ENCODE data around the gene CADPS2. TPM values are rescaled to one million over a fixed set of nuclear protein-coding genes. Genes with fewer than 3 reads are reported as not detected.

The CADPS2 gene
- total and polyA plus RNA-seq, 2 donors (not counting 1 experiment from before 2014, with no cell fraction given) = 11.5 to 32.2 TPM

DNA sequence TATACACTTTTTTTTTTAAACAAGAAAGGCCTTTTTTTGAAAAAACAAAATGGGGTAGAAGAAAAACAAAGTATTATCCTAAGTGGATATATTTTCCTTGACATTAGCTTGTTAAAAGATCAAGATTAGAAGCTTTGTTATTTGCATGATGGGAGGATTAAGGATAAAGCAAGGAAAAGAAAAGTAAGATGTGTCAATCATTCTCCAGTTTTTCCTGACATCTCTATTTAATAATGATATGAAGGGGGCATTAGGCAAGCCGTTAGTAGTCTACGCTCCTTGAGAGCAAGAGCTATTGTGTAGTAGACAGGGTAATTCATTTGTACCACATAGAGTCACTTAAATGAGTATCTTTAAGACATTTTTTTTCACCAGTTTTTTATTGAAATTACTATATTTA, 324.9 kb downstream of the CADPS2 start:
- H3K27me3 ChIP-seq (ENCODE audit: control insufficient read depth, insufficient read depth, low read length) = no peaks in the 10 kb centered on the region
- H3K4me3 ChIP-seq (replicated peaks in 1 of 4; ENCODE audit: control extremely low read depth in 1 of 4, insufficient read depth in 1 of 4, low read depth in 3 of 4, low read length in 4 of 4) = no peak overlapping the region
- no peaks in the 10 kb centered on the region for H3K79me2 ChIP-seq (ENCODE audit: control insufficient read depth, insufficient read depth, low read length)
- DNase-seq (ENCODE audit: low read depth in 2 of 2) = no peak
- no peaks in the 10 kb centered on the region for H3K4me1 ChIP-seq (ENCODE audit: control insufficient read depth, extremely low read depth, insufficient read depth, low read length)
- no peaks in the 10 kb centered on the region for H4K20me1 ChIP-seq (ENCODE audit: control insufficient read depth, extremely low read depth, insufficient read depth, low read length)
- no peak overlapping the region for H3K27ac ChIP-seq (ENCODE audit: insufficient read depth, low read length)
- H3K9me3 ChIP-seq (ENCODE audit: control insufficient read depth, insufficient read depth, low read depth, low read length) = no peaks in the 10 kb centered on the region
- H3K36me3 ChIP-seq (ENCODE audit: control insufficient read depth, insufficient read depth, low read length) = no peaks in the 10 kb centered on the region
- no peak overlapping the region for H3K4me2 ChIP-seq (ENCODE audit: extremely low read depth, insufficient read depth, low read length)
- no peak for TF ChIP-seq EZH2 (IDR thresholded peaks at IDR 0.05; ENCODE audit: low read length, missing control alignments)
- TF ChIP-seq, protein P1, sequence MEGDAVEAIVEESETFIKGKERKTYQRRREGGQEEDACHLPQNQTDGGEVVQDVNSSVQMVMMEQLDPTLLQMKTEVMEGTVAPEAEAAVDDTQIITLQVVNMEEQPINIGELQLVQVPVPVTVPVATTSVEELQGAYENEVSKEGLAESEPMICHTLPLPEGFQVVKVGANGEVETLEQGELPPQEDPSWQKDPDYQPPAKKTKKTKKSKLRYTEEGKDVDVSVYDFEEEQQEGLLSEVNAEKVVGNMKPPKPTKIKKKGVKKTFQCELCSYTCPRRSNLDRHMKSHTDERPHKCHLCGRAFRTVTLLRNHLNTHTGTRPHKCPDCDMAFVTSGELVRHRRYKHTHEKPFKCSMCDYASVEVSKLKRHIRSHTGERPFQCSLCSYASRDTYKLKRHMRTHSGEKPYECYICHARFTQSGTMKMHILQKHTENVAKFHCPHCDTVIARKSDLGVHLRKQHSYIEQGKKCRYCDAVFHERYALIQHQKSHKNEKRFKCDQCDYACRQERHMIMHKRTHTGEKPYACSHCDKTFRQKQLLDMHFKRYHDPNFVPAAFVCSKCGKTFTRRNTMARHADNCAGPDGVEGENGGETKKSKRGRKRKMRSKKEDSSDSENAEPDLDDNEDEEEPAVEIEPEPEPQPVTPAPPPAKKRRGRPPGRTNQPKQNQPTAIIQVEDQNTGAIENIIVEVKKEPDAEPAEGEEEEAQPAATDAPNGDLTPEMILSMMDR (conservative IDR thresholded peaks at IDR 0.05 in 1 of 2, IDR thresholded peaks at IDR 0.05 in 1 of 2; ENCODE audit: low read depth in 1 of 2, low read length in 2 of 2) = no peak
- no peak overlapping the region for H3K9ac ChIP-seq (ENCODE audit: insufficient read depth, low read length)
- H2AFZ ChIP-seq (ENCODE audit: low read length) = no peak overlapping the region

DNA sequence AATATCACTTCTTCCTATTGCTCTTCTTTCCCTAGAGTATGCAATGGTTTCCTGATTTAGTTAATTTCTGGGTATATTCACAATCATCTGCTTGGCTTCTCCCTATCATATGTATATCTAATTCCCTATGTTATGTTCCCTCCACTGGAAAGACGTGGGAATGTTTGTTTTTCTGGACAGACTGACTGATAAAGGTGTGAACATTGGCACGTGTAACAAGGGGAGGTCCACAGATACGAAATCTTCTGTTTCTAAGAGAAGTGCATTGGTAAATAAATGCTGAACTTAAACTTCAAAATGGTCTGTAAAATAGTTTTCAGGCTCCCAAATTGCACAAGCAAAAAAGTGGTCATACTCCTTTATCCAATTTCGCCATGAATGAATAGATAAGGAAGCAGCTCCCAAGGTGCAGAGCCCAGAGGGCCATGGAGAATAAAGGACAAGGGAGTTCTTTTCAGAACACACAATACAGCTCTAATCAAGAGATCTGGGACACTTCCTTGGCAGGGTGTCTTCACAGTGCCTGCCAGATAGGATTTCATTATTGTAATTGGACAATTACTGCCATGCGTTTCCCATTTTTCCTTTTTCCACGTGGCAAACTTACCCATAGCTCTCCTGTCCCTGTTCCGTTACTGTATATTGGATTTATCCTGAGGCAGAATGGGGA, 329.3 kb downstream of the CADPS2 start:
- H2AFZ ChIP-seq (ENCODE audit: low read length) = no peak overlapping the region
- H3K4me2 ChIP-seq (ENCODE audit: extremely low read depth, insufficient read depth, low read length) = no peak overlapping the region
- H3K79me2 ChIP-seq (ENCODE audit: control insufficient read depth, insufficient read depth, low read length) = no peaks in the 10 kb centered on the region
- no peaks in the 10 kb centered on the region for H4K20me1 ChIP-seq (ENCODE audit: control insufficient read depth, extremely low read depth, insufficient read depth, low read length)
- no peaks in the 10 kb centered on the region for H3K4me1 ChIP-seq (ENCODE audit: control insufficient read depth, extremely low read depth, insufficient read depth, low read length)
- no peak overlapping the region for H3K9ac ChIP-seq (ENCODE audit: insufficient read depth, low read length)
- DNase-seq (ENCODE audit: low read depth in 2 of 2) = no peak
- no peaks in the 10 kb centered on the region for H3K9me3 ChIP-seq (ENCODE audit: control insufficient read depth, insufficient read depth, low read depth, low read length)
- H3K36me3 ChIP-seq (ENCODE audit: control insufficient read depth, insufficient read depth, low read length) = no peaks in the 10 kb centered on the region
- H3K4me3 ChIP-seq (replicated peaks in 1 of 4; ENCODE audit: control extremely low read depth in 1 of 4, insufficient read depth in 1 of 4, low read depth in 3 of 4, low read length in 4 of 4) = no peak overlapping the region
- no peaks in the 10 kb centered on the region for H3K27me3 ChIP-seq (ENCODE audit: control insufficient read depth, insufficient read depth, low read length)
- TF ChIP-seq EZH2 (IDR thresholded peaks at IDR 0.05; ENCODE audit: low read length, missing control alignments) = no peak
- TF ChIP-seq, protein P1 (conservative IDR thresholded peaks at IDR 0.05 in 1 of 2, IDR thresholded peaks at IDR 0.05 in 1 of 2; ENCODE audit: low read depth in 1 of 2, low read length in 2 of 2) = no peak
- no peak overlapping the region for H3K27ac ChIP-seq (ENCODE audit: insufficient read depth, low read length)

DNA sequence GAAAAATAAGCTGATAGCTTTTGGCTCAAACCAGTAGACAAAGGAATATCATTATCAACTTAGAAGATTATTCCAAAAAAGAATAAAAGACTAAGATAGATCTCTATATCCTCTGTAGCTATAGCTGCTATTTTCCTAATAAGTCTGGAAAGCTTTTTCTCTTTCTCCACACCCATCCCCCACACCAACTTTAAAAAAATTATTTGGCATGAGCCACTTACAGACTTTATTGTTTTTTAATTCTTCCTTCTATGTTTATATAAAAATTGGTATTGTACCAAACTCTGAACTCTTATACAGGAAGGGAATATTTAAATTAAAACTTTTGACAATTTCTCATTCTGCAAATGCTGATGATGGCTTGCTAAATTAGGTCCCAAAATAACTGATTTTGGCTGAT, 330.0 kb downstream of the CADPS2 start:
- Histone ChIP-seq H3K36me3 (ENCODE audit: control insufficient read depth, insufficient read depth, low read length) (no peaks in the 10 kb centered on the region), H3K27ac (ENCODE audit: insufficient read depth, low read length) (no peak overlapping the region), H3K27me3 (ENCODE audit: control insufficient read depth, insufficient read depth, low read length) (no peaks in the 10 kb centered on the region), H4K20me1 (ENCODE audit: control insufficient read depth, extremely low read depth, insufficient read depth, low read length) (no peaks in the 10 kb centered on the region), H3K9ac (ENCODE audit: insufficient read depth, low read length) (no peak overlapping the region), H3K4me3 (replicated peaks in 1 of 4; ENCODE audit: control extremely low read depth in 1 of 4, insufficient read depth in 1 of 4, low read depth in 3 of 4, low read length in 4 of 4) (no peak overlapping the region), H3K4me2 (ENCODE audit: extremely low read depth, insufficient read depth, low read length) (no peak overlapping the region), H2AFZ (ENCODE audit: low read length) (no peak overlapping the region), H3K79me2 (ENCODE audit: control insufficient read depth, insufficient read depth, low read length) (no peaks in the 10 kb centered on the region), H3K9me3 (ENCODE audit: control insufficient read depth, insufficient read depth, low read depth, low read length) (no peaks in the 10 kb centered on the region), H3K4me1 (ENCODE audit: control insufficient read depth, extremely low read depth, insufficient read depth, low read length) (no peaks in the 10 kb centered on the region)
- no peak for DNase-seq (ENCODE audit: low read depth in 2 of 2)
- TF ChIP-seq EZH2 (IDR thresholded peaks at IDR 0.05; ENCODE audit: low read length, missing control alignments) = no peak
- TF ChIP-seq, protein P1 (conservative IDR thresholded peaks at IDR 0.05 in 1 of 2, IDR thresholded peaks at IDR 0.05 in 1 of 2; ENCODE audit: low read depth in 1 of 2, low read length in 2 of 2) = no peak
